BJ (cell line): ENCODE data around the gene GLT8D2. TPM values are rescaled to one million over a fixed set of nuclear protein-coding genes. Genes with fewer than 3 reads are reported as not detected.
"Not testable (repeated sequence)": the region's sequence is repeated elsewhere in the genome, so short reads cannot be mapped to it uniquely, and the experiment has no call there.

Experiments used
- CTCF ChIA-PET: fragments of 350-600 bp; formaldehyde crosslinking; extraction: SDS; loops from one replicate; lab custom pipeline; 2021; ENCODE audit warnings: antibody characterized with exemption, inconsistent platforms; lab: Yijun Ruan, JAX
- POLR2A ChIA-PET: fragments of 300-600 bp; sonication (Branson Sonifier 250); formaldehyde crosslinking; extraction: SDS; loops from one replicate; lab custom pipeline; 2021; ENCODE audit warnings: antibody characterized with exemption; lab: Charles Lee
- DNase-seq: peaks from one replicate; pipeline ENCODE4 v3.0.0-alpha.2; 2011; ENCODE audit warnings: low read depth
- H3K27me3 ChIP-seq: 2 replicates; pipeline ENCODE4 v1.6.0; 2011; ENCODE audit warnings: low read length; ENCODE audit not compliant: control insufficient read depth, insufficient read depth
- H3K36me3 ChIP-seq: 2 replicates; pipeline ENCODE4 v1.5.1; 2011; ENCODE audit warnings: low read length; ENCODE audit not compliant: control insufficient read depth, insufficient read depth
- H3K4me3 ChIP-seq: 2 replicates; pipeline ENCODE4 v1.5.1; 2011; ENCODE audit warnings: low read depth, mild to moderate bottlenecking, control low read depth, low read length
- CTCF ChIP-seq: IDR thresholded peaks from 2 replicates; pipeline ENCODE4 v1.5.1; 2011; ENCODE audit warnings: low read depth, mild to moderate bottlenecking, control low read depth, inconsistent platforms, low read length, moderate library complexity; ENCODE audit not compliant: insufficient read depth
- polyA plus RNA-seq: library from polyadenylated mRNA; depleted of rRNA; stranded (reverse); fragments of >200 nt; gene quantifications from 2 replicates; pipeline ENCODE4 v1.2.3, GENCODE V29; 2011

GLT8D2 gene
- polyA plus RNA-seq, 1 experiment = 67.6 TPM

GRCh38 chr12:104048162-104048561 lies 1.8 kb downstream of the GLT8D2 start:
- CTCF ChIA-PET = no interaction called here
- no peak for TF ChIP-seq CTCF
- no peaks in the 10 kb centered on the region for H3K27me3 ChIP-seq
- POLR2A ChIA-PET = no interaction called here
- H3K36me3 ChIP-seq = no peaks in the 10 kb centered on the region
- H3K4me3 ChIP-seq = peak overlapping the region; percentile 40
- no peak for DNase-seq

GRCh38 chr12:104046306-104046705 lies 3.7 kb downstream of the GLT8D2 start:
- H3K4me3 ChIP-seq = no peak overlapping the region
- ChIA-PET CTCF (interaction anchor here (1.2 kb wide), 1 partner anchor 35 kb away, joined by 3 read pairs; no protein-coding TSS in a partner anchor), POLR2A (no interaction called here)
- no peaks in the 10 kb centered on the region for H3K36me3 ChIP-seq
- TF ChIP-seq CTCF = no peak
- no peaks in the 10 kb centered on the region for H3K27me3 ChIP-seq
- no peak for DNase-seq

GRCh38 chr12:104044158-104044557 lies 5.8 kb downstream of the GLT8D2 start:
- POLR2A ChIA-PET = no interaction called here

GRCh38 chr12:104042580-104042979 lies 7.4 kb downstream of the GLT8D2 start:
- DNase-seq = no peak
- ChIA-PET CTCF (interaction anchor here (0.6 kb wide), 1 partner anchor 159 kb away, joined by 3 read pairs; no protein-coding TSS in a partner anchor), POLR2A (no interaction called here)
- Histone ChIP-seq H3K4me3 (no peak overlapping the region), H3K36me3 (no peaks in the 10 kb centered on the region), H3K27me3 (no peaks in the 10 kb centered on the region)
- no peak for TF ChIP-seq CTCF

More at GRCh38 chr12:104044158-104044557, 5.8 kb downstream of the GLT8D2 start:
- Histone ChIP-seq H3K4me3 (no peak overlapping the region), H3K27me3 (no peaks in the 10 kb centered on the region), H3K36me3 (no peaks in the 10 kb centered on the region)
- no peak for TF ChIP-seq CTCF
- CTCF ChIA-PET = interaction anchor here (1.0 kb wide), 1 partner anchor 20 kb away, joined by 4 read pairs; no protein-coding TSS in a partner anchor
- no peak for DNase-seq

GRCh38 chr12:104039769-104040168 lies 10.2 kb downstream of the GLT8D2 start:
- H3K27me3 ChIP-seq, H3K36me3 ChIP-seq, CTCF ChIA-PET, DNase-seq, H3K4me3 ChIP-seq, POLR2A ChIA-PET: not testable (repeated sequence)

- H3K27me3 ChIP-seq, POLR2A ChIA-PET, DNase-seq, H3K36me3 ChIP-seq, H3K4me3 ChIP-seq, CTCF ChIA-PET: not testable (repeated sequence)
Measured at GRCh38 chr12:104036143-104036542, 13.8 kb downstream of the GLT8D2 start.

GRCh38 chr12:104030596-104030995 lies 19.4 kb downstream of the GLT8D2 start:
- CTCF ChIA-PET, H3K4me3 ChIP-seq: not testable (repeated sequence)

More at GRCh38 chr12:104030596-104030995, 19.4 kb downstream of the GLT8D2 start:
- DNase-seq, H3K36me3 ChIP-seq, H3K27me3 ChIP-seq, POLR2A ChIA-PET: not testable (repeated sequence)
